Measurements from ENCODE around the gene C2CD2. TPM values are rescaled to one million over a fixed set of nuclear protein-coding genes. Genes with fewer than 3 reads are reported as not detected.

The C2CD2 gene
- total and polyA plus RNA-seq, 2 experiments from 2014 or later, result 4.5 to 16.2 TPM

DNA sequence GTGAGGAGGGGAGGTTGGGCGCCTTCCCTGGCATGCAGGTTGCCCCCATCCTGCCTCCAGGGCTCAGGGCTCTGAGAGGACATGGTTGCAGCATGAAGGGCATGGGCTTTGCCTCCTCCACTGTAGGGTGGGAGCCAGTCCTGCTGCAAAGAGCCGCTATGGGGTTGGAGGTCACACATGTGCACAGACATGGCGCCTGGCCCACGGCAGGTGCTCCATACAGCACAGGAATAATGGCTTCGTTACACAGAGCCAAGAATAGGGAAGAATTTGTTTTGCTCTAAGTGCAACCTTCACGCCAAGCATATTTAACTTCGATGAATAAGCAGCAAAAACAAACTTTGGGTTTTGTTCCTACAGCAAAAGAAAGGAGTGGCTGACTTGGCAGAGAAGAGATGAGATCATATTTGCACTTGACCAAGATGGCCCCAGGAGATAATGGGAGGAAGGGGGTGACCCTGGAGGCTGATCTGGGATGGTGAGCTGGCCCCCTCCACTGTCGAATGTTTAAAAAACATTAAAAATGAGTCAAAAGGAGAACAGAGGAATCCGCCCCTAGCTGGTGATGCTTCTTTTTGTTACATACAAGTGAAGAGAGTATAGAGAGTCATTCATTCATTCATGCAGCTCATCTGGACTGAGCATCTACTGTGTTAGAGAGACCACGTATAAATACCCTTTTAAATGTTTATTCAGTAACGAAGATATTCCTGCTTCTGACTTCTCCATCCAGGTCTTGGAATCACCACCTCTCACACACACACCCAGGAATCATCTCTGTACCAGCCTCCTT is 12.4 kb upstream of the C2CD2 start:
- no peaks in the 10 kb centered on the region for H4K20me1 ChIP-seq (replicated peaks; ENCODE audit: insufficient read depth)
- H3K9me2 ChIP-seq (ENCODE audit: insufficient read depth), result no peaks in the 10 kb centered on the region
- Mint-ChIP-seq H3K36me3 (ENCODE audit: low read depth) (no peaks in the 10 kb centered on the region), H3K27me3 (ENCODE audit: insufficient read depth, low read depth, poor library complexity) (peaks cover 12% of the 10 kb centered on the region), H3K4me3 (no peak overlapping the region), H3K27ac (no peak overlapping the region), H3K4me1 (peaks cover 32% of the 10 kb centered on the region), H3K9me3 (no peaks in the 10 kb centered on the region)
- H3K4me2 ChIP-seq, result no peak overlapping the region
- no peak overlapping the region for H2AFZ ChIP-seq
- ATAC-seq (no peak), DNase-seq (ENCODE audit: low spot score) (no peak)
- H3K4me1 ChIP-seq (ENCODE audit: insufficient read depth), result no peaks in the 10 kb centered on the region
- H3K79me2 ChIP-seq (replicated peaks; ENCODE audit: insufficient read depth), result no peaks in the 10 kb centered on the region
- H3F3A ChIP-seq (replicated peaks; ENCODE audit: low read depth), result no peaks in the 10 kb centered on the region
- TF ChIP-seq, protein P1, sequence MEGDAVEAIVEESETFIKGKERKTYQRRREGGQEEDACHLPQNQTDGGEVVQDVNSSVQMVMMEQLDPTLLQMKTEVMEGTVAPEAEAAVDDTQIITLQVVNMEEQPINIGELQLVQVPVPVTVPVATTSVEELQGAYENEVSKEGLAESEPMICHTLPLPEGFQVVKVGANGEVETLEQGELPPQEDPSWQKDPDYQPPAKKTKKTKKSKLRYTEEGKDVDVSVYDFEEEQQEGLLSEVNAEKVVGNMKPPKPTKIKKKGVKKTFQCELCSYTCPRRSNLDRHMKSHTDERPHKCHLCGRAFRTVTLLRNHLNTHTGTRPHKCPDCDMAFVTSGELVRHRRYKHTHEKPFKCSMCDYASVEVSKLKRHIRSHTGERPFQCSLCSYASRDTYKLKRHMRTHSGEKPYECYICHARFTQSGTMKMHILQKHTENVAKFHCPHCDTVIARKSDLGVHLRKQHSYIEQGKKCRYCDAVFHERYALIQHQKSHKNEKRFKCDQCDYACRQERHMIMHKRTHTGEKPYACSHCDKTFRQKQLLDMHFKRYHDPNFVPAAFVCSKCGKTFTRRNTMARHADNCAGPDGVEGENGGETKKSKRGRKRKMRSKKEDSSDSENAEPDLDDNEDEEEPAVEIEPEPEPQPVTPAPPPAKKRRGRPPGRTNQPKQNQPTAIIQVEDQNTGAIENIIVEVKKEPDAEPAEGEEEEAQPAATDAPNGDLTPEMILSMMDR (conservative IDR thresholded peaks at IDR 0.05; ENCODE audit: low read depth in 2 of 2), result no peak
- no peak for TF ChIP-seq ZNF331 (CRISPR knock-in tag; IDR thresholded peaks at IDR 0.05; ENCODE audit: low read depth)
- no peak for TF ChIP-seq ZNF114 (CRISPR knock-in tag; IDR thresholded peaks at IDR 0.05)
- TF ChIP-seq POLR2AphosphoS5 (IDR thresholded peaks at IDR 0.05; ENCODE audit: low read depth), result no peak
- TF ChIP-seq NANOG (IDR thresholded peaks at IDR 0.05; ENCODE audit: borderline replicate concordance), result no peak
- TF ChIP-seq ETS1 (IDR thresholded peaks at IDR 0.05), result no peak
- TF ChIP-seq JUNB (IDR thresholded peaks at IDR 0.05; ENCODE audit: unreplicated experiment), result no peak
- TF ChIP-seq CREB1 (CRISPR knock-in tag; IDR thresholded peaks at IDR 0.05; ENCODE audit: low read depth), result no peak
- no peak for TF ChIP-seq STAT1 (IDR thresholded peaks at IDR 0.05; ENCODE audit: unreplicated experiment)
- no peak for TF ChIP-seq EZH2 (IDR thresholded peaks at IDR 0.05; ENCODE audit: low read depth, unreplicated experiment)
- TF ChIP-seq REST (IDR thresholded peaks at IDR 0.05; ENCODE audit: unreplicated experiment), result no peak
- TF ChIP-seq, protein P2, sequence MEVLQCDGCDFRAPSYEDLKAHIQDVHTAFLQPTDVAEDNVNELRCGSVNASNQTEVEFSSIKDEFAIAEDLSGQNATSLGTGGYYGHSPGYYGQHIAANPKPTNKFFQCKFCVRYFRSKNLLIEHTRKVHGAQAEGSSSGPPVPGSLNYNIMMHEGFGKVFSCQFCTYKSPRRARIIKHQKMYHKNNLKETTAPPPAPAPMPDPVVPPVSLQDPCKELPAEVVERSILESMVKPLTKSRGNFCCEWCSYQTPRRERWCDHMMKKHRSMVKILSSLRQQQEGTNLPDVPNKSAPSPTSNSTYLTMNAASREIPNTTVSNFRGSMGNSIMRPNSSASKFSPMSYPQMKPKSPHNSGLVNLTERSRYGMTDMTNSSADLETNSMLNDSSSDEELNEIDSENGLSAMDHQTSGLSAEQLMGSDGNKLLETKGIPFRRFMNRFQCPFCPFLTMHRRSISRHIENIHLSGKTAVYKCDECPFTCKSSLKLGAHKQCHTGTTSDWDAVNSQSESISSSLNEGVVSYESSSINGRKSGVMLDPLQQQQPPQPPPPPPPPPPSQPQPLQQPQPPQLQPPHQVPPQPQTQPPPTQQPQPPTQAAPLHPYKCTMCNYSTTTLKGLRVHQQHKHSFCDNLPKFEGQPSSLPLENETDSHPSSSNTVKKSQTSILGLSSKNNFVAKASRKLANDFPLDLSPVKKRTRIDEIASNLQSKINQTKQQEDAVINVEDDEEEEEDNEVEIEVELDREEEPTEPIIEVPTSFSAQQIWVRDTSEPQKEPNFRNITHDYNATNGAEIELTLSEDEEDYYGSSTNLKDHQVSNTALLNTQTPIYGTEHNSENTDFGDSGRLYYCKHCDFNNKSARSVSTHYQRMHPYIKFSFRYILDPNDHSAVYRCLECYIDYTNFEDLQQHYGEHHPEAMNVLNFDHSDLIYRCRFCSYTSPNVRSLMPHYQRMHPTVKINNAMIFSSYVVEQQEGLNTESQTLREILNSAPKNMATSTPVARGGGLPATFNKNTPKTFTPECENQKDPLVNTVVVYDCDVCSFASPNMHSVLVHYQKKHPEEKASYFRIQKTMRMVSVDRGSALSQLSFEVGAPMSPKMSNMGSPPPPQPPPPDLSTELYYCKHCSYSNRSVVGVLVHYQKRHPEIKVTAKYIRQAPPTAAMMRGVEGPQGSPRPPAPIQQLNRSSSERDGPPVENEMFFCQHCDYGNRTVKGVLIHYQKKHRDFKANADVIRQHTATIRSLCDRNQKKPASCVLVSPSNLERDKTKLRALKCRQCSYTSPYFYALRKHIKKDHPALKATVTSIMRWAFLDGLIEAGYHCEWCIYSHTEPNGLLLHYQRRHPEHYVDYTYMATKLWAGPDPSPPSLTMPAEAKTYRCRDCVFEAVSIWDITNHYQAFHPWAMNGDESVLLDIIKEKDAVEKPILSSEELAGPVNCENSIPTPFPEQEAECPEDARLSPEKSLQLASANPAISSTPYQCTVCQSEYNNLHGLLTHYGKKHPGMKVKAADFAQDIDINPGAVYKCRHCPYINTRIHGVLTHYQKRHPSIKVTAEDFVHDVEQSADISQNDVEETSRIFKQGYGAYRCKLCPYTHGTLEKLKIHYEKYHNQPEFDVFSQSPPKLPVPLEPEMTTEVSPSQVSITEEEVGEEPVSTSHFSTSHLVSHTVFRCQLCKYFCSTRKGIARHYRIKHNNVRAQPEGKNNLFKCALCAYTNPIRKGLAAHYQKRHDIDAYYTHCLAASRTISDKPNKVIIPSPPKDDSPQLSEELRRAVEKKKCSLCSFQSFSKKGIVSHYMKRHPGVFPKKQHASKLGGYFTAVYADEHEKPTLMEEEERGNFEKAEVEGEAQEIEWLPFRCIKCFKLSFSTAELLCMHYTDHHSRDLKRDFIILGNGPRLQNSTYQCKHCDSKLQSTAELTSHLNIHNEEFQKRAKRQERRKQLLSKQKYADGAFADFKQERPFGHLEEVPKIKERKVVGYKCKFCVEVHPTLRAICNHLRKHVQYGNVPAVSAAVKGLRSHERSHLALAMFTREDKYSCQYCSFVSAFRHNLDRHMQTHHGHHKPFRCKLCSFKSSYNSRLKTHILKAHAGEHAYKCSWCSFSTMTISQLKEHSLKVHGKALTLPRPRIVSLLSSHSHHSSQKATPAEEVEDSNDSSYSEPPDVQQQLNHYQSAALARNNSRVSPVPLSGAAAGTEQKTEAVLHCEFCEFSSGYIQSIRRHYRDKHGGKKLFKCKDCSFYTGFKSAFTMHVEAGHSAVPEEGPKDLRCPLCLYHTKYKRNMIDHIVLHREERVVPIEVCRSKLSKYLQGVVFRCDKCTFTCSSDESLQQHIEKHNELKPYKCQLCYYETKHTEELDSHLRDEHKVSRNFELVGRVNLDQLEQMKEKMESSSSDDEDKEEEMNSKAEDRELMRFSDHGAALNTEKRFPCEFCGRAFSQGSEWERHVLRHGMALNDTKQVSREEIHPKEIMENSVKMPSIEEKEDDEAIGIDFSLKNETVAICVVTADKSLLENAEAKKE (CRISPR knock-in tag; IDR thresholded peaks at IDR 0.05), result no peak
- TF ChIP-seq EZH2phosphoT487 (IDR thresholded peaks at IDR 0.05; ENCODE audit: unreplicated experiment), result no peak
- H3K27me3 ChIP-seq (ENCODE audit: insufficient read depth), result no peaks in the 10 kb centered on the region
- H3K27ac ChIP-seq (ENCODE audit: low read depth), result no peak overlapping the region
- H3K36me3 ChIP-seq (ENCODE audit: insufficient read depth), result no peaks in the 10 kb centered on the region
- H3K4me3 ChIP-seq, result no peak overlapping the region
